CD4-positive, alpha-beta T cell treated with Interleukin-6 for 4 hours (primary cell): ENCODE data around the gene NTRK1.

Experiments
- DNase-seq: peaks from one replicate; pipeline ENCODE4 v3.0.0-alpha.2; 2020; ENCODE audit warnings: mixed read lengths

Gene NTRK1

DNA sequence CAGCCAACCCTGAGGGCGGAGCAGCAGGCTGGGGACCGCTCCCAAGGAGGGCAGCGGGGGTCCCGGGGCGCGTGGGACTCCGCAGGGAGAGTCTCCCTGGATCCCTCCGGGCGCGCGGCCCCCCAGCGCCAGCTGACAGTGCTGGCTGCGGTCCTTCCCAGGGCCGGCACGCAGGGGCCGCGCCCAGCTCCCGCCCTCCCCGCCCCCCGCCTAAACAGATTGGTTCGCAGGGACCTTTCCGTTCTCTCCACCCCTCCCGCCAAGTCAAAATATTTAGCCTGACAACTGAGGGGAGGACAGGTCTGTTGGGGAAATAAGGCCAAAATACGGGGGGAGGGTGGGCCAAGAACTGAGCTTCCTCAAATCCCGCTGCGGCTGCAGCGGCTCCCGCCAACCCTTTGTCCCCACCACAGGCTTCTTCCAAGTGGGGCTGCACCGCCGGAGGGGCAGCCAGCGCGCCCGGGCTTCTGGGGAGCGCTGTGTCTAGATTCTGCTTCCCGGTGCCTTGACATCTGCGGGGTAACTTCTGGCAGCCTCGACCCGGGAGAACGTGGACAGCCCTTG, 1.6 kb upstream of the NTRK1 start, which contains the start of gene INSRR:
INSRR (minus strand) TSS at position 159 of the 564 bp plus-strand sequence. CDS start 496 bp downstream, outside the sequence.
- no peak for DNase-seq

- DNase-seq = peak; percentile 26
Observed at GRCh38 chr1:156859523-156860112, 1.0 kb upstream of the NTRK1 start.

DNA sequence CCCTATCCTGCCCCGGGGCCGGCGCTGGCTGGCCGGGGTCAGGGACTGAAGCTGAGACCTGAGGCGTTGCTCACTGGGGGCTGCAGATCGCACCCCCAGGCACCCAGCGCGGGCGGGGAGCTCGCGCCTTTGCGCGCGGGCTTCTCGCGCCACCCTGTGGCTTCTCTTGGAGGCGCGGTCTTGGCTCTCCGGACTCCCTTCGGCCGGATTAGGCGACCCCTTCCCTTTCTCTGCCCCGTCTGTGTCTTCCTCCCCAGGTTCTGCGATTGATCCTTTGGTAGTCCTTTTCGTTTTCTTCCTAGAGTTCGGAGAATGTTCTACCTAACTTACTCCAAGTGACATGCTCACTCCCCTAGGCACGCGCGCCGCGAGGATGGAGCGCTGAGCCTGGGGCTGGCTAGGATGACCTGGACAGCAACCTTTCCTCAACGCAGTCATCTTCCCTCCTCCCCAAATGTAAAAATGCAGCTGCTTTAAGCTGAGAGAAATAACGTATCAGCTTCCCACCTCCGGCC, 495 bp upstream of the NTRK1 start:
- DNase-seq = peak; percentile 68

DNA sequence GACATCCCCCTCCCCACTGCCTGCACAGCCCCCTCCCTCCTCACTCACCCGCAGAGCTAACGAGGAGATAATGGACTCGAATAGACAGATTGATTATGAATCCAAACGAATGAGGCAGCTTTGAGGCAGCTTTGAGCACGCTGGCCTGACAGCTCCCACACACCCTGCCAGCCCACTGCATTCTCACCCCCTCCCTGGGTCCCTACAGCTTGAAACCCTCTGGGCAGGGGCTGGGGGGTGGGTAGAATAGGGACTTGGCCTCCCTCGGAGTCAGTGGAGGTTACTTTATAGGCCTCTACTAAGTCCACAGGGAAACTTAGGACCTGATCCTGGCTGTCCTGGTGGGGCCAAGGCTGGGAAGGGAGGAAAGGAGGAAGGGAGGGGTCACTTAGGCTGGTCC, 1.9 kb downstream of the NTRK1 start:
- no peak for DNase-seq

- no peak for DNase-seq
Observed at GRCh38 chr1:156862997-156863599, 2.4 kb downstream of the NTRK1 start.

DNA sequence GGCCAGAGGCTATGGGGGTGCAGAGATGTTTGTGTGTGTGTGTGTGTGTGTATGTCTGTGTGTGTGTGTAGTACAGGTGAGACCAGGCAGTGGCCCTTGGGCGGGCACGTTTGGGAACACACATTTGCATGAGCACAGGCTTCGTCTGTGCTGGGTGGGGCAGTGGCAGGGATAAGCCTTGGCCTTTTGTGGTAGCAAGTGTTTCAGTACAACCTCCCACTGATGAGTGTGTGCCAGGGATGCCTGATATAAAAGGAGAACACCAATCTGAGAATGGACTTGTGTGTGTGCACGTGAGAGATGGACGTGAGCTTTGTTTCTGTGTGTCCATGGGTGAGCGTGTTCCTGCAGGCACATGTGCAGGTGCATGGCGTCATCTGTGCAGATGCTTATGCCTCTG, 3.0 kb downstream of the NTRK1 start:
- no peak for DNase-seq

DNA sequence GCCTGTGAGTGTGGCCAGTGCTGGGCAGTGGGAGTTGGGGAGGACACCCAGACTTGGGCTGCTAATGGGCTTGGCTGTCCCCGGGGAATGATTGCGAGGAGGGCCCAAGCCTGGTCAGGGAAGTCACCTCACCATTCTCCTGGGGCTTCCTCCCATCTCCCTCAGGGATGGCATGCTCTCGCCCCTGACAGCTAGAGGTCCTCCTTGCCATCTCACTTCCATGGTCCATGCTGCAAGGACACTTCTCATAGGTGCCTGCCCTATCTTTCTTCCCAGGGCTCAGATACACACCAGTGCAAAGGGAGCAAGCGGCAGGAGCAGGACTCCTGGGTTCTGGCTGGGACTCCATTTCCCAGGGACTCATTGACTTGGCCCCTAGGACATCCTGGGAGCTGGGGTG, 4.1 kb downstream of the NTRK1 start:
- DNase-seq = no peak

DNA sequence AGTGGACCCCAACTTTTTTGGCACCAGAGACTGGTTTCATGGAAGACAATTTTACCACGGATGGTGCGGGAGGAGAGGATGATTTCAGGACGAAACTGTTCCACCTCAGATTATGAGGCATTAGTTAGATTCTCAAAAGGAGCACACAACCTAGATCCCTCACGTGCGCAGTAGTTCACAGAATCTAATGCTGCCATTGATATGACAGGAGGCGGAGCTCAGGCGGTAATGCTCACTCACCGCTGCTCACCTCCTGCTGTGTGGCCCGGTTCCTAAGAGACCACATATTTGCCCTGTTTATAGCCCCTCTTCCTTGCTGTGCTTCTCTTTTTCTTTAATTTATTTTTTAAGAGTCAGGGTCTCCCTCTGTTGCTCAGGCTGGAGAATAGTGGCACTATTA, 4.6 kb downstream of the NTRK1 start:
- no peak for DNase-seq

DNA sequence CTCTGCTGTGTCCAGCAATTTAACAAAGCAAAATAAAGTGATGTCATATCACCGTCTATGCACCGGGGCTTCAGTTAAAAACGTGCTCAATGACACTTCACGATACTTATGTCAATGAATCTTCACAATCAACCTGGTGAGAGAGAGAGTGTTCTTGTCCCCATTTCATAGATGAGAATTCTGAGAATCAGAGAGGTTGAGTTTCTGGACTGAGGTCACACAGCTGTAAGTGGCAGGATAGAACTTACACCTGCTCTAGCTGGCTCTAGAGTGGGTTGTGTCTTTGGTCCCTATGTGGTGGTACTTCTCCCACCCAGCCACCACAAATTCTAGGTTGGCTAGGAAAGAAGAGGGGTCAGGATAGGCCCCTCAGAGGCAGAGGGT, 5.2 kb downstream of the NTRK1 start:
- DNase-seq = no peak

DNA sequence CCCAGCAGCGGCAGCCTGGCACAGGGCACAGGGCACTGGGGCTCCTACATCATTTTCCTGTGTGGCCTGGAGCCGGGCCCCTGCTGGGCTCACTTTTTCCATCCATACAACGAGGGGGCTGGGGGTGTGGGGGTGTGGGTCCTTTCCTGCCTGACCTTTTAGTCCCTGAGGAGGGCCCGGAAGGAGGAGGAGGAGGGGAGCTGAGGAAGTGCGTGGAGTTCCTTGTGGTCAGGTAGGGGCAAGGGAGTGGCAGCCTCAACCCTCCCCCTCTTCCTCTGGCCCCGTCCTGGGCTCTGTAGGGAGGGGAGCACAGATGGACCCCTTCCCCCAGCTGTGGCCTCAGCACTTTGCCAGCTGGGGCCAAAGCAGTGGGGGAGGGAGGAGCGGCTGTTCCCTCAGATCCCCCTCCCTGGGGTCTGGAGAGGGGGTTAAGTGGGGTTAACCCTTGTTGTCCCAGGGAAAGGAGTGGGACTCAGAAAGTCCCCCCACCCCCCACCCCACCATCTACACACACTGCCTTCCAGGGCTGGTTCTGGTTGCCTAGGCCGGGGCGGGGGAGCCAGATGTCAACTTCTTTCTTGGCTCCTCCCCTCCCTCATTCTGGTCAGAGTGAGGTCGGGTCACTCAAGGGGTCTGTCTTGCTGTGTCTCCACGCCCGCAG, 5.7 kb downstream of the NTRK1 start:
- no peak for DNase-seq

DNA sequence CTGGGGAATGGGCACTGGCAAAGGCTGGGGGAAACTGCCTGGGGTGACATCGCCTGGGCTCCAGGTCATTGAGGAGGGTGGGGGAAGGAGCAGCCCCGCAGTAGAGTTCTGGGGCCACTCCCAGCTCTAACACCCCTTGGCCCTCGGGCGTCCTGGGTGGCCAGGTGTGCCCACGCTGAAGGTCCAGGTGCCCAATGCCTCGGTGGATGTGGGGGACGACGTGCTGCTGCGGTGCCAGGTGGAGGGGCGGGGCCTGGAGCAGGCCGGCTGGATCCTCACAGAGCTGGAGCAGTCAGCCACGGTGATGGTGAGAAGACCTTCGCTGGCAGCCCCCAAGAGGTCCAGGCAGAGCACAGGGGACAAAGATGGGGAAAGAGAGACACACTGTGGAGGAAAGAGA, 7.7 kb downstream of the NTRK1 start:
- DNase-seq = no peak

DNA sequence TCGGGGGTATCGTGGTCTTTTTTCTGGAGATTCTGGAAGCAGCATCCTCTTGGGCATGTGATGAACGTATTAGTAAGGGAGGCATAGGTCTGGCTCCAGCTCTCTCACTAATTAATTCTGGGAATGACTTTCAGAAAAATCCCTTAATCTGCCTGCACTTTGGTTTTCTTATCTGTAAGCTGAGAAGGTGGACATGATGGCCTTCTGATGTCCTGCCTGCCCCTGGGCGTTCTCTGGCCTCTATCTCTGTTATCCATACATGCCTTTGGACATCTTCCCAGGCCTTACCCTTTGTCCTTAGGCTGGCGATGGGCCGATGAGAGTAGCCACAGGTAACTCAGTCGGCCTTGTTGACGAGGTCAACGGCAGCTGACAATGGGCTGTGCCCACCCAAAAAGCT, 8.8 kb downstream of the NTRK1 start:
- no peak for DNase-seq

DNA sequence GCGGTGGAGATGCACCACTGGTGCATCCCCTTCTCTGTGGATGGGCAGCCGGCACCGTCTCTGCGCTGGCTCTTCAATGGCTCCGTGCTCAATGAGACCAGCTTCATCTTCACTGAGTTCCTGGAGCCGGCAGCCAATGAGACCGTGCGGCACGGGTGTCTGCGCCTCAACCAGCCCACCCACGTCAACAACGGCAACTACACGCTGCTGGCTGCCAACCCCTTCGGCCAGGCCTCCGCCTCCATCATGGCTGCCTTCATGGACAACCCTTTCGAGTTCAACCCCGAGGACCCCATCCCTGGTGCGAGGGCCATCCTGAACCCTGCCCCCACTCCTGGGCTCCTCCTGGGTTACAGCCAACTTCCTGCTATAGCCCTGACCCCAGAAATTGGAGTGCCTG, 13.0 kb downstream of the NTRK1 start:
- no peak for DNase-seq

- DNase-seq = no peak
Observed at GRCh38 chr1:156874142-156874541, 13.5 kb downstream of the NTRK1 start.

- DNase-seq = no peak
Observed at GRCh38 chr1:156874572-156875340, 14.1 kb downstream of the NTRK1 start.

GRCh38 chr1:156875341-156875615, 14.6 kb downstream of the NTRK1 start:
- no peak for DNase-seq

- DNase-seq = no peak
Observed at GRCh38 chr1:156876281-156876680, 15.6 kb downstream of the NTRK1 start.

- no peak for DNase-seq
Observed at GRCh38 chr1:156877433-156878170, 16.9 kb downstream of the NTRK1 start.

DNA sequence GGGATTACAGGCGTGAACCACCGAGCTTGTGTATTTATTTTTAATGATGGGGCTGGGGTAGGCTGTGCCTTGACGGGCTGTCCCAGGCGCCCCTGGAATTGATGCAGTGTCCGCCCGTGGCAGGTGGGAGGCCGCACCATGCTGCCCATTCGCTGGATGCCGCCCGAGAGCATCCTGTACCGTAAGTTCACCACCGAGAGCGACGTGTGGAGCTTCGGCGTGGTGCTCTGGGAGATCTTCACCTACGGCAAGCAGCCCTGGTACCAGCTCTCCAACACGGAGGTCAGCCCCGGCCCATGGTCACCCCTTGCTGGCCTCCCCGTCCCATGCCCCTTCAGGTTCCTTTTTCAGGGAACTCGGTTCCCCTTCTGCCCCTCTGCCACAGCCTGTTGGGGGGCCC, 19.2 kb downstream of the NTRK1 start:
- DNase-seq = no peak

DNA sequence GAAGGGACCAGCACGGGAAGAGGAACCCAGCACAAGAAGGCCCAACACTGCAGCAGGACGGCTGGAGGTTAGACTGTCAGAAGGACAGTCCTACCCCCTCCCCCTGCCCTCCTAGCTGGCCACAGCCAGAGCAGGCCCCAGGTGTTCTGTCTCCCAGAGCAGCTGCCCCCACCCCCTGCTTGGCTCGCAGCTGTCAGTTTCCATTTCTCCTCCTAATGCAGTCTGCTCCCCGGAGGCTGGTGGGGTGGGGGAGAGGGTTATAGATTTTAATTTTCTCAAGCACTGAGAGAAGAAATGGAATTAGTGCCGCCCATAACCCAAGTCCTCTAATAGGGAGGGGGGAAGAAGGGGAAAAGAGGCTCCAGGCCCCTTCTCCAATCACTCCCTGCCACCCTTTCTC, 19.8 kb downstream of the NTRK1 start:
- DNase-seq = no peak

GRCh38 chr1:156881101-156881500, 20.4 kb downstream of the NTRK1 start:
- DNase-seq = no peak

- DNase-seq = no peak
Observed at GRCh38 chr1:156881663-156882062, 21.0 kb downstream of the NTRK1 start.

GRCh38 chr1:156882543-156882942, 21.9 kb downstream of the NTRK1 start:
- no peak for DNase-seq
